Epithelial cell of alveolus of lung (primary cell): Measurements from ENCODE around the gene ADAD2. TPM values are rescaled to one million over a fixed set of nuclear protein-coding genes. Genes with fewer than 3 reads are reported as not detected.

Experiments
- total RNA-seq: library from RNA; depleted of rRNA; stranded (reverse); fragments of >200 nt; gene quantifications from 2 replicates; pipeline ENCODE4 v1.2.1, GENCODE V29; 2015

ADAD2 gene
- total RNA-seq, result not detected in 2 replicates

DNA sequence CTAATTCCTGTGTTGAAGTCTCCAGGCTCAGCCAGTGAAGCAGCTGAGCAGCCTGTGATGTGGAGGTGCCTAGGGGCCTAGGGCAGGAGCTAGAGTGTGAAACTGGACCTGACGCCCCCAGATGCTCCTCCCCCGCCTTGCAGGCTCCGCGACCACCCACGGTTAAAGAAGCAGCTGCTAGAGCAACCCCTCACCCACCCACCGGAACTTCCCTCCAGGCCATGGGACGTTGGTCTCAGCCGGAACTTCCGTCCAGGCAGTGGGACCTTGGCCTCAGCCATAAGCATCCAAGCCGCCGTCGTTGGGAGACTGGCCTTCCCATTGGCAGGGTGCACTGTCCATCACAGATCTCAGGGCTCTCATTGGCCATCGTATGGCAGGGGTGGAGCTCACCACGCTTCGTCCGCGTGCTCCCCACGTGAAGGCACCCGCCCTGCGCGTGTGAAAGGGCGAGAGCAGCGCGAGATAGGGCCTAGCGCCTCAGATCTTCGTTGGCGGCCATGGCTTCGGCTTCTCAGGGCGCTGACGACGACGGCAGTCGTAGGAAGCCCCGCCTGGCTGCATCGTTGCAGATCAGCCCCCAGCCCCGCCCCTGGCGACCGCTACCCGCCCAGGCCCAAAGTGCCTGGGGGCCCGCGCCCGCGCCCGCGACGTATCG, at the start of gene ADAD2:
TSS of gene ADAD2 (plus strand) at position 427 of the 658 bp plus-strand sequence. CDS start at position 501, 74 bp downstream.

DNA sequence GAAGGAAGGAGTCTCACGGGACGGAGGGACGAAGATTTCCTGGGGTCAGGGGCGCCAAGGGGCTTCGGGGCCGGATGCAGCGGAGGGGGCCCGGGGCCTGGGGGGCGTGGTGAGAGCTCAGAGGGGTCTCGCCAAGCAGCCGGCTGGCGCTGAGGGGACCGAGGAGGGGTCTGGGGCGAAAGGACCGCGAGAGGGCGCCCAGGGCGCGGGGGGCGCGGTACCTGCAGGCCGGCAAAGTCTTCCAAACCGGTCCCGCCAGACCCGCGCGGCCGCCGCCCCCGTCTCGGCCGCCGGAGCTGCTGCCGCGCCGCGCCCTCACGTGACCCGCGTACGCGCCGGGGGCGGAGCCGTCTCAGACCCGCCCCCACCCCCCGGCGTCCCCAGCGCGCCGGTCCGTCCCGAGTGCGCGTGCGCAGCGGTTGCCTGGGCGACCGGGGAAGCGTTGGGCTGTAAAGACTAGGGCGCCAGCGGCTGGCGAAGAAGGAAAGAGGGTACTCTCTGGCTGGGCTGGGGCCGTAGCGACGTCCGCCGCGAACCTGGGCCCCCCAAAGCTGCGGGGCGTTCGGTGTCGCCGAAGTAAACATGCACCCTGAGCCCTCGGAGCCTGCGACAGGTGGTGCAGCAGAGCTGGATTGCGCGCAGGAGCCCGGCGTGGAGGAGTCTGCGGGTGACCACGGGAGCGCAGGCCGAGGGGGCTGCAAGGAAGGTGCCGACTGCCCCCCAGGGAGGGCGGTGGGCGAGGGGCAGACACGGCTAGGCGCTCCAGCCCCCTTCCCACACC, 45.9 kb upstream of the ADAD2 start, which contains the start of the genes DNAAF1 and HSDL1:
TSS of gene DNAAF1 (plus strand) at position 450 of the 781 bp plus-strand sequence. CDS start at position 583, 133 bp downstream.
TSS of gene HSDL1 (minus strand) at position 319 of the 781 bp plus-strand sequence. CDS start 13,856 bp downstream, outside the sequence.

DNA sequence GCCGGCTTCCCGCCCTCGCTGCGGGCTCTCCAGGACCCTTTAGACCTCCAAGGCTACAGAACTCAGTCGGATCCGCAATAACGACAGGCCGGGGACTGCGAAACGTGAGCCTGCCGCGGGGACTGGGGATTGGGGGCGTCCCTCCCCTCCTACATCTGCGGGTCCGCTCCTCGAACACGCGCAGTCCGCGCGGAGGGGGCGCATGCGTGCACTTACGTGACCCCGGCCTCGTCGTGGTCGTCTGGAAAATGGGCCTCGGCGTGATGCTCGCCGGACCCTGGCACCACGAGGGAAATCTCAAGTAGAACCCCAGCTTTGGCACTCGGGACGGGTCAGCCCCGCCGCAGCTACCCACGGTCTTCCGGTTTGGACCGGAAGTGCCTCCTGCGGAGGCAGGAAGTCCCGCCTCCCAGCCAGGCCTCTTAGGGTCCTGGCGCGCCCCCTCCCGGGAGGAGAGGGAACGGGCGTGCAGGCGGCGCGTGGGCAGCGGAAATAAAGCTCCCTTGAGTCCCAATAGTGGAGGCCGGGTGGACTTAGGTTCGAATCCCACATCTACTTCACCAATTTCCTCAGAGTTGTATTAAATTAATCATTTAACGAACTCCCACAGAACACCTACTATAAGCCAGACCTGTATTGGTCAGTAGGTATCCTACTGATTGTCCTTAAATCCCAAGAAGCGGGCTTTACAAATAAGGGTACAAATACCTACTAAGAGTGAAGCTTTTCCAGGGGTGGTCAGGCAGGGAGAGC, 4.1 kb upstream of the ADAD2 start, which contains the start of gene TAF1C:
TSS of gene TAF1C (minus strand) at position 373 of the 753 bp plus-strand sequence. CDS start 2,069 bp downstream, outside the sequence.

DNA sequence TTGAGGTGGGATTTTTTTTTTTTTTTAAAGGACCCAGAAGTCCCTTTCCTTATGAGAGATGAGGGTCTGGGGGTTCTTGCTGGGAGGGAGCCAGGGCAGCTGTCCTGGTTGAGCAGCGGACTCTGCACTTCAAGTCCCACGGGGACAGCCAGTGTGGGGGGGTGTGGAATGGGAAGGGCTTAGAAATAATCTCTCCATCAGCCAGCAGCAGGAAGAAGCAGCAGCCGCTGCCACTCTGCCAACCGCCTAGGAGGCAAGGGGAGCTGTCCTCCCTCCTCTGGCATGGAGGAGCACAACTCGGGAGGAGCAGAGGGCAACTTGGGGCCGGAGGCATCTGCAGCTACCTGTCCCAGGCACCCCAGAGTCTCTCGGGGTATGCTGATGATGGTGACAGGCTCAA, 49.0 kb downstream of the ADAD2 start, which contains the start of gene KCNG4:
TSS of gene KCNG4 (minus strand) at position 104 of the 400 bp plus-strand sequence. CDS start 2,527 bp downstream, outside the sequence.

Other genes starting within 250 kb of the ADAD2 start
- gene OSGIN1, start 237.9 kb upstream of the ADAD2 start, total RNA-seq, result 3.2 and 4.1 TPM in 2 replicates
- gene NECAB2, start 222.9 kb upstream of the ADAD2 start, total RNA-seq, result 0.39 TPM in 1 of 2 replicates, not detected in the other
- not detected in 2 replicates for gene SLC38A8, start 148.4 kb upstream of the ADAD2 start, total RNA-seq
- 85.1 and 87.3 TPM in 2 replicates for gene MBTPS1, start 74.2 kb upstream of the ADAD2 start, total RNA-seq
- 18.0 and 20.4 TPM in 2 replicates for gene HSDL1, start 46.0 kb upstream of the ADAD2 start, total RNA-seq
- not detected in 2 replicates for gene DNAAF1, start 45.8 kb upstream of the ADAD2 start, total RNA-seq
- gene TAF1C, start 4.1 kb upstream of the ADAD2 start, total RNA-seq, result 18.9 and 36.2 TPM in 2 replicates
- not detected in 2 replicates for gene KCNG4, start 48.9 kb downstream of the ADAD2 start, total RNA-seq
- 0.13 and 9.7 TPM in 2 replicates for gene WFDC1, start 103.7 kb downstream of the ADAD2 start, total RNA-seq
- gene ATP2C2, start 177.4 kb downstream of the ADAD2 start, total RNA-seq, result under 0.01 TPM in 1 of 2 replicates, not detected in the other